ENCODE results near the gene PRDM11.

Gene PRDM11

DNA sequence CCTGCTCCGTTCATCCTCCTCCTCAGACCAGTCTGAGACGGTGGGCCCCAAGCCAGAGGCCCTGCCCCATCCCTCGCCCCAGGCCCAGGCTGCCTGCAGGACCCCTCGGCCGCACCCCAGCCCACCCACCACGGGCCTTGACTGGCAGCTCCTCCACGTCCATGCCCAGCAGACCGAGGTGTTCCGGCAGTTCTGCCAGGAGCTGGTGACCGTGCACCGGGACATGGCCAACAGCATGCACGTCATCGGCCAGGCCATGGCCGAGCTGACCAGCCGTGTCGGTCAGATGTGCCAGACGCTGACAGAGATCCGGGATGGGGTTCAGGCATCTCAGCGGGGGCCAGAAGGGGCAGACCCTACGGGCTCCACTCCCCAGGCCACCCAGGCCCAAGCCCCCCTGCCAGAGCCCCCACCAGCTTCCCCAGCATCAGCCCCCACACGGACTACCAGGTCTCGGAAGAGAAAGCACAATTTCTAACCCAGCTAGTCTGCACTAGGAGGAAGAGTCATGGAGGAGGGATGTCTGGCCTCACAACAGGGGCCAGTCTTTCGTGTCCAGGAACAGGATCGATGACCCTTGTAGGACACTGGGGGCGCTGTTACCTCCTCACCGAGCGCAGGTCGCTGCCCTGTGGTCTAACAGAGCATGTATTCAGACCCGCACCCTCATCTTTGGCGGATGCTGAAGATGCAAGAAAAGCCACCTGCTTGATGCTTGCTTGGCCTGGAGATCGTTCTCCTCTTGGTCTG lies 66.3 kb downstream of the PRDM11 start:
- DNase-seq: no peak

DNA sequence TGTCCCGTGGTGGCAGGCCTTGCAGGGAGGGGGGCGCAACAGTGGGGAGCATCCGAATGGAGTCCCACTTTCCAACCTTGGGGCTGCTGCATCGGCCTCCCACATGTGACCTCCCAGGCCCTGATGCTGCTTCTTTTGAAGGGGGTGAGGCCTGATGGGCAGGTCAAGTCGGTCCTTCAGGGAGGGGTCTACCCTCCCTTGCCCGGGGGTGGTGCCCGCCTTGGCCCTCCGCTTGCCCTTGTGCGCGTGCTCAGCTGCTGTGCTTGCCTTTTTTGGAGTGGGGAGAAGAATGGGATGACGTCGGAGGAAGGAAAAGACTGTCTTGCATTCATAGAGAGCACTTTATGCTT lies 66.9 kb downstream of the PRDM11 start:
- DNase-seq: no peak

- DNase-seq: no peak
These were observed 67.3 kb downstream of the PRDM11 start for GRCh38 chr11:45213717-45214116.

DNA sequence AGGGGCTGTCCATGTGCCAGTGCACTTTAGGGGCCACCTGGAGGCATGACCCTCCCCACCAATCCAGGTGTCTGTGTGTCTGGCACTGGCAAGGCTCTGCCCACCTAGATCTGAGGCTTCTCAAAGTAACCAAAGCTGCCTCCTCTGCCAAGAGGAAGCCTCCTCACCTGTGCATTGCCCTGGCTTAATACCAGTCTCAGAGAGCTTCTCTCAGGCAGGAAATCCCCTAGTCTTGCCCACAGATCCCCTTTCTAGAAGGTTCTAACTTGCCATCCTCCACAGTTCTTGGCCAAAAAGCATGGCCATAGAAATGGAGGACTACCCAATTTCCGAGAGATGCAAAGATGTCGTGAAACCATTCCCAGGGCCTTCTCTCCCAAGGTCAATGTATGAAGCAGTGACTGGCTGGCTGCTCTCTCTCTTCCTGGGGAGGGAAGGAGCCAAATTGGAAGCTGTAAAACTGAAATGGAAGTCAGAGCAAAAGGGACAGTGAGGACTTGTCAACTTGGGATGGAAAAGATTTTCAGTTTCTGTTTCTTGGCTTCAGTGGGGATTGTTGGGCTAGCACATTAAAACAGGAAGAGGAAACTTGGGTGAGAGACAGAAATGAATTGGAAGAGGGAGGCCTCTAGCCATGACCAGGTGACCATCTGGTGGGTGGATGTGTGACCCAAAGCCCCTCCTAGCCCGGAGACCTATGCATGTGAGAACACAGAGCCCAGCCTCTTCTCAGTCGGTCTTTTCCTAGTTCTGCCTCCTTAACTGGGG lies 68.8 kb downstream of the PRDM11 start:
- DNase-seq: no peak

DNA sequence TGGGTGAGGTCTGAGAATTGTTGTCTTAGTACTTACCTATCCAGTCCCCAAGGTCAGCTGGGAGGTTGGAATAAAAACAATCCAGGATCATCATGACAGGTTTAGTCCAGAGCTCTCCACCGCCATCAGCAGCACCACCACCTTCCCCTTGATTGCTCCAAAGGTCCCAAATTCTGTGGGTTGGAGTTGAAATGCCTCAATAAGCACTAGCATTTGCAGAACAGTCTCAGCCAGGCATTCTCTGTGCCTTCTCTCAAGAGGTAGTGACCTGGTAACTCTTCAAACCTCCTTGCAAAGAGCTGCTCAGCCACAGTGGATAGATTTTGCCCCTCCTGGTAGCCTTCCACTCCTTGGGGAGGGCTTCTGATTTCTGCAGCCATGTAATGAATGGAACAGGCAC lies 69.6 kb downstream of the PRDM11 start:
- DNase-seq: no peak

DNA sequence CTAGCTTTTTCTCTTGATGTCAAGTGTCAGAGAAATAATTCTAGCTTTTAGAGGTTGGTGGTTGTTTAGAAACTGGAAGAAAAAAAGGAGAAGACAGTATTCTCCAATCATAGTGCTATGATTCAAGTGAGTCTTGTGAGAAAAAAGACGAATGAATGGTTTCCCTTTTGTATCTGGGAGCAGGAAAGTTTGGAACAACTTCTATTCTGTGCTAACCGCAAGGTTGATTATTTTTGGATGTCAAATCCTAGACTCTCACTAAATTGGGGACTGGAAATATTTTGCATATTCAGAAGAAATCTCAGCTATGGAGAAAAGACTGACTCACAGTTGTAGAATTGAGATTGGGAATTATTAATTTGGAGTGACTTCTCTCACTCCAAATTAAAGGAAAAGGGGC lies 70.5 kb downstream of the PRDM11 start:
- DNase-seq: no peak

GRCh38 chr11:45217991-45218390 lies 71.6 kb downstream of the PRDM11 start:
- no peak for DNase-seq

DNA sequence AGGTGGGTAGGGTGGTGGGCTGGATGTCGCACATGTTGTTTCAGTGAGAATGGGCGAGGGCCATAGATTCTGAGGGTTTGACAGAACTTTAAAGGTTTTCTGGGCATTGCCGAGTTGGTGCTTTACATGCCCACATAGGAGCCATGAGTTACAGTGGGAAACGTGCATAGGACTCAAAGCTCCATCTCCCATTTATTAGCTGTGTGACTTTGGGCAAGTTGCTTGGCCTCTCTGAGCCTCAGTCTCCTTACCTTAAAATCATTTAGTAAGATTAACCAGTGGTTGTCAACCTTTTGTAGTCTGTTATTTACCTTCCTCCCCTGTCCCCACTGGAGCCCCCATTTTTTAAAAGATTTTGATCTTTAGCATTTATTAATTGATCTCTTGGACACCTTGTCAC lies 72.3 kb downstream of the PRDM11 start:
- no peak for DNase-seq

- no peak for DNase-seq
These were observed 73.0 kb downstream of the PRDM11 start for GRCh38 chr11:45219411-45219810.

- DNase-seq: no peak
These were observed 77.1 kb downstream of the PRDM11 start for GRCh38 chr11:45223496-45223895.

DNA sequence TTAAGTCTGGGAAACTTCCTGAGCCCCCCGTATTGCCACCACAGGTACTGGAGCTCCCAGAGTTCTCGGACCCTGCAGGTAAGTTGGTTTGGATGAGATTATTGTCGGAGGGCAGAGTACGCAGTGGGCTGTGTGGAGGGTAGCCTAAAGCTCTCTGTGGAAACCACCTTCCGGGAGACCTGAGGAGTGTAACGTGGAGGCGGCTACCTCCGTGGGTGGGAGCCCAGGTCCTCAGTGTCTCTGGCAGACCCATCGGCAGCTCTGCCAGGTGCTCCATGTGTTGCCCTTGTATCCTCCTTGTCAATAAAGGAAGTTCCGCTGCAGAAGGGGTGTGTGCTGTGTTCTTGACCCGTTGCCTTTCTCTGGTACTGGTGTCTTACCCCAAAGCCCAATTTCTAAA lies 78.3 kb downstream of the PRDM11 start:
- DNase-seq: no peak

GRCh38 chr11:45225277-45225676 lies 78.8 kb downstream of the PRDM11 start:
- DNase-seq: no peak

GRCh38 chr11:45225961-45226871 lies 79.8 kb downstream of the PRDM11 start:
- no peak for DNase-seq

DNA sequence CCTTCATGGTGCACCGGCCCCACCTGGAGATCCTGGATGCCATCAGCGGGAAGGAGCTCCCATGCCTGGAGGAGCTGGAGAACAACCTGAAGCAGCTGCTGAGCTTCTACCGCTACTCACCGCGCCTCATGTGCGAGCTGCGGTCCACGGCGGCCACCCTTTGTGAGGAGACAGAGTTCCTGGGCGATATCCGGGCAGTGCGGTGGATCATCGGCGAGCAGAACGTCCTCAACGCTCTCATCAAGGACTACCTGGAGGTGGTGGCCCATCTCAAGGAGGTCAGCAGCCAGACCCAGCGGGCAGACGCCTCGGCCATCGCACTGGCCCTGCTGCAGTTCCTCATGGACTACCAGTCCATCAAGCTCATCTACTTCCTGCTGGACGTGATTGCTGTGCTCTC lies 80.5 kb downstream of the PRDM11 start:
- no peak for DNase-seq

GRCh38 chr11:45227836-45228235 lies 81.4 kb downstream of the PRDM11 start:
- DNase-seq: no peak

- no peak for DNase-seq
These were observed 83.1 kb downstream of the PRDM11 start for GRCh38 chr11:45229401-45230020.

DNA sequence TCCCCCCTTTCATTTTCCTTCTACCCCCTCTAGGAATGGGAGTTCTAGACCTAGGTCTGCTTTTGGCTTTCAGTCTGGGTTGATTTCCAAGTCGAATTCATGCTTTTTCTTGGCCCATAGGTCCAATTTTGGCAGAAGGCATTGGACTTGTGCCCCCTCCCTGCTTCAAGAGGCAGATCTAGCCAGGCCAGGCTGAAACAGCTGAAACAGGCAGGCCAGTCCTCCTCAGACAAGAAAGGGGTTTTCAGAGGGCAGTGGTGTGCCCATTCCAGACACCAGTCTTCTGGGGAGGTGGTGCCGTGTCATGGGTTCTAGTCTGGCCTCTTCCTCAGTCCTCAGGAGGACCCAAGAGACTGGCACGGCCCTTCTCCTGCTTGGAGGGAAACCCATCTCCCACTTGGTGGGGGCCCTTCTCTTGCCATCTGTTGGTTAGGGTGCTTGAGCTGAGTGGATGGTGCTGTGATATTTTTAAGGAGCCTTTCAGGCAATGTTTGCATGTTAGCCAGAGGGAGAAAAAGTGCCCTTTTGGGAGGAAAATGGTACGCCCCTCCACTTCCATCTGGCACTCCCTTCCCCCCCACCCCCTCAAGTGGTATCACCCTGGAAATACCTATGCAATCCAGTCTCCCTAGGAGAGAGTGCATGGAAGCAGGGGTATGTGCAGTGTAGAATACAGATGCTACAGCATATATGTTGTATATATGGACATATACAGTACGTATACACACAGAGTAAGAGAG lies 86.1 kb downstream of the PRDM11 start:
- no peak for DNase-seq

- peak; percentile 24 for DNase-seq
These were observed 86.8 kb downstream of the PRDM11 start for GRCh38 chr11:45233121-45233803.

DNA sequence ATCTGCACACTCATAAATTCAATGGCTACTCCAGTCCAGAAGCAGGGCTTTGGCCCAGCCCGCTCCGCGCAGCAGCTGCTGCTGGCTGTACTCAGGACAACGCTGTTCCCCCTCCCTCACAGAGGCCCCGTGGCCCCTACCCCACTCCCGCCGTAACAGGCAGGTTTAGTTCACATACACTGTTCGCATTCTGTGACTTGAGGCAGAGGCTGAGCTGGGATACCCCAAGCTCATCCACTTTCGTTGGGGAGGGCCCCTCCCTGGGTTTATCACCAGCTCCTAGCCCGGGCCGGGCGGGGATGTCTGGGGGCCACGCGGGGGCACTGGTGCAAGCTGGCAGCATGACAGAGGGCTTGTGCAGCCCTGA lies 87.3 kb downstream of the PRDM11 start:
- DNase-seq: no peak

DNA sequence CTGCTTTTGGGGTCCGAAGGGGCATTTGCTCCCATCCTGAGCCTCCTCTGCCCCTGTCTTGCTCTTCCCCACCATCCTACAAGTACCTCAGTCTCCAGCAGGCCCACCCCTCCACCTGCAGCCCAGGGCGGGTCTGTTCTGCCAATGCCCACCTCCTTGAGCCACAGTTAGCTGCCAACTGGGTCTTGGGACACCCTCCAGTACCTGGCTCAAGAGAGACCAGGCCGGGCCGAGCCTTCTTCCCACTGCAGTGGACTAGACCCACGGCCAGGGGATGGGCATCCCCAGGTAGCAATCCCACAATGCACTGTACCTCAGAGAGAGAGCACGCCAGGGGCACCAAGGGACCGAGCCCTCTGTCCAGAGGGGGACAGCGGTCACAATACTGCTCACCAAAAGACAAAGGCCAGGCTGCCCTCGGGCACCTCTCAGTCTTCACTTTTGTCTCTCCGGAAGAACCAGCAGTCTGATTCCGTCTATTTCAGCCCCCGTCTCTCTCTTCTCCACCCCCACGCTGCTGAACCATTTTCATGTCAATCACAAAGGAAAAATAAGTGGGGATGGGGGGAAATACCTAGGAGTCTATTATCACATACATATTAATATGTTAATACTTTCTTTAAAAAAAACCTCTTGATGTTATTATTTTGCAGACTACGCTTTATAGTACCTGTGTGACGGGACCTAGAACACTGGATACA lies 88.0 kb downstream of the PRDM11 start:
- no peak for DNase-seq

DNA sequence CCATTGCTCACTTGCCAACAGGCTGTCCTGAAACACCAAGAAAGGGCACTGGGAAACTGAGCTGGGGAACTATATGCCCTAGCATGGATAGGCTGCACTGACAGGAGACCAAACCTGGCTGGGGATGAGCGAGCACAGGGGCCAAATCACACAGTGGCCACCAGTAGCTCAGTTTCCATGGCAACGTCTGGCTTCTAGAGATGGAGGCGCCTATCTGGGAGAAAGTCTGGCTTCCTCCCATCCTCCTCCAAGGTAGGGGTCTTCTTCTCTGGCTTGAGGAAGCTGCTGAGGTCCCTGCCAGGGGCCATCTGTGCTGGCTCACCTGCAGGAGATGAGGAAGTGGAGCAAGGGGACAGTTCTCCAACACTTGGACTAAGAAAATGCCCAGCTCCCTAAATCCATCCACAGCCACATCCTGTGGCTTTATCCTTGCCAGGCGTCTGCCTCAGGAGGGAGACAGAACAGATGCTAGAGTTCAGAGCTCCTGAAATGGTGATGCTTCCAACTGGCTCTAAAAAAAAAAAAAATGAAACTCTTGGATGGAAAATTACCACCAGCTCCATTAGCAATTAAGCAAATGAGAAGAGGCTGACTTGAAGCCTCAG lies 91.4 kb downstream of the PRDM11 start:
- no peak for DNase-seq
